HepG2 (cell line): ENCODE results near the gene PHKB. TPM values are rescaled to one million over a fixed set of nuclear protein-coding genes. Genes with fewer than 3 reads are reported as not detected.
"Not testable (repeated sequence)": the region's sequence is repeated elsewhere in the genome, so short reads cannot be mapped to it uniquely, and the experiment has no call there.

Experiments used
- ATAC-seq: fragments of 200-7000 bp; cut with Tn5 transposase; 3 replicates; pipeline ENCODE4 v1.9.1; 2020; ENCODE audit warnings: mild to moderate bottlenecking, moderate library complexity
- BruUV-seq: library from RNA; stranded (reverse); fragments of 400-500 nt; replicated peaks from 2 replicates; lab custom pipeline; 2021; lab: Mats Ljungman, UMichigan
- CTCF ChIA-PET: fragments of 300-600 bp; formaldehyde crosslinking; extraction: SDS; loops from one replicate; lab custom pipeline; 2021; ENCODE audit warnings: low total read pairs, inconsistent platforms, low intra/inter-chr PET ratio; lab: Yijun Ruan, JAX
- POLR2A ChIA-PET: fragments of 350-600 bp; sonication (Branson Sonifier 250); formaldehyde crosslinking; loops from one replicate; lab custom pipeline; 2020; ENCODE audit warnings: antibody characterized with exemption, inconsistent platforms; lab: Yijun Ruan, JAX
- DNase-seq: peaks from one replicate; pipeline ENCODE4 v3.0.0-alpha.2; 2015; ENCODE audit warnings: low spot score
- FAIRE-seq: peaks from 3 replicates; lab custom pipeline; 2011; peaks lifted over from hg19 to GRCh38; lab: Jason Lieb, UNC
- H2AFZ ChIP-seq: one replicate; pipeline ENCODE4 v1.6.1; 2011; ENCODE audit warnings: low read length, inconsistent platforms
- H3K27ac ChIP-seq: fragments of 300-600 bp; 3 replicates; pipeline ENCODE4 v1.8.0; 2011; ENCODE audit warnings: mixed run types, mild to moderate bottlenecking, mixed read lengths, low read length, inconsistent platforms; ENCODE audit not compliant: insufficient read depth; ENCODE audit errors: extremely low read length
- H3K27me3 ChIP-seq, 2 experiments: fragments of 200-600 bp in 1 of 2; 2 replicates in 1 of 2; 3 replicates in 1 of 2; pipeline versions ENCODE4 v1.6.0 to v1.8.0; 2011; ENCODE audit warnings: low read length in 2 of 2, mild to moderate bottlenecking in 2 of 2, moderate library complexity in 2 of 2, inconsistent platforms in 1 of 2; ENCODE audit not compliant: insufficient read depth in 2 of 2, control insufficient read depth in 1 of 2
- H3K36me3 ChIP-seq, 2 experiments: fragments of 200-600 bp in 1 of 2; replicated peaks in 1 of 2; 2 replicates in 1 of 2; 3 replicates in 1 of 2; pipeline versions ENCODE4 v1.5.1 to v1.8.0; 2011; ENCODE audit warnings: low read length in 2 of 2, inconsistent platforms in 1 of 2; ENCODE audit not compliant: insufficient read depth in 2 of 2, control insufficient read depth in 1 of 2
- H3K4me1 ChIP-seq: 2 replicates; pipeline ENCODE4 v1.5.1; 2012; ENCODE audit warnings: low read length, inconsistent platforms; ENCODE audit not compliant: insufficient read depth
- H3K4me2 ChIP-seq: 2 replicates; pipeline ENCODE4 v1.6.0; 2011; ENCODE audit warnings: low read depth, low read length, inconsistent platforms
- H3K4me3 ChIP-seq, 3 experiments: fragments of 200-600 bp in 1 of 3; sonication (generic), shearing (Covaris generic) in 1 of 3; replicated peaks in 1 of 3; 2 replicates each; pipeline ENCODE4 v1.5.1; 2011 to 2016; ENCODE audit warnings: low read length in 3 of 3, inconsistent platforms in 2 of 3, low read depth in 2 of 3, mild to moderate bottlenecking in 2 of 3, control low read depth in 1 of 3, mixed read lengths in 1 of 3; ENCODE audit not compliant: insufficient read depth in 1 of 3
- H3K79me2 ChIP-seq: one replicate; pipeline ENCODE4 v1.6.1; 2011; ENCODE audit warnings: low read length, inconsistent platforms; ENCODE audit not compliant: insufficient read depth
- H3K9ac ChIP-seq: 2 replicates; pipeline ENCODE4 v1.6.0; 2011; ENCODE audit warnings: mild to moderate bottlenecking, low read depth, low read length, inconsistent platforms; ENCODE audit not compliant: insufficient read depth
- H3K9me3 ChIP-seq: 2 replicates; pipeline ENCODE4 v1.5.1; 2012; ENCODE audit warnings: mild to moderate bottlenecking, low read length
- H4K20me1 ChIP-seq: 2 replicates; pipeline ENCODE4 v1.6.0; 2011; ENCODE audit warnings: inconsistent platforms, mild to moderate bottlenecking, low read length, moderate library complexity; ENCODE audit not compliant: insufficient read depth
- ARNT2 ChIP-seq: sonication (generic); formaldehyde crosslinking; IDR thresholded peaks from 2 replicates; pipeline ENCODE4 v1.8.0; 2022; ENCODE audit warnings: mild to moderate bottlenecking, low read depth, missing genetic modification reagents, moderate library complexity
- KLF9 ChIP-seq: IDR thresholded peaks from 2 replicates; pipeline ENCODE4 v1.6.1; 2016; ENCODE audit warnings: low read depth
- NFATC3 ChIP-seq: sonication (generic); formaldehyde crosslinking; IDR thresholded peaks from 2 replicates; pipeline ENCODE4 v1.5.1; 2020; ENCODE audit warnings: mild to moderate bottlenecking, missing genetic modification reagents
- SP5 ChIP-seq: IDR thresholded peaks from 2 replicates; pipeline ENCODE4 v1.6.1; 2016; ENCODE audit warnings: low read depth, borderline replicate concordance
- ZBTB7A ChIP-seq: sonication (generic); formaldehyde crosslinking; IDR thresholded peaks from 2 replicates; pipeline ENCODE4 v1.8.0; 2022; ENCODE audit warnings: mild to moderate bottlenecking, missing genetic modification reagents
- ZNF20 ChIP-seq: sonication (generic); formaldehyde crosslinking; IDR thresholded peaks from 2 replicates; pipeline ENCODE4 v1.4.0; 2020; ENCODE audit warnings: mild to moderate bottlenecking, moderate library complexity, missing genetic modification reagents
- ZNF264 ChIP-seq: sonication (generic); formaldehyde crosslinking; IDR thresholded peaks from 2 replicates; pipeline ENCODE4 v1.4.0; 2020; ENCODE audit warnings: missing genetic modification reagents
- ZNF530 ChIP-seq: sonication (generic); formaldehyde crosslinking; IDR thresholded peaks from 2 replicates; pipeline ENCODE4 v1.5.0; 2020; ENCODE audit warnings: low read depth, mild to moderate bottlenecking, missing genetic modification reagents
- WGBS: methylation state at CpG from one replicate; pipeline ENCODE4 v1.1.6; 2017; ENCODE audit warnings: low lambda C conversion rate; 5-methylcytosine and 5-hydroxymethylcytosine counted together
- in situ Hi-C: cut with HindIII; loops from 2 replicates; pipeline ENCODE4 v1.10.0; 2017; ENCODE audit warnings: low pct_unique_long_range_greater_than_20kb; ENCODE audit not compliant: extremely low pct_ligation_motif_present
- intact Hi-C: fragments of 100-400 bp; cut with micrococcal nuclease; formaldehyde crosslinking; loops from one replicate; pipeline ENCODE4 v1.10.0; 2022; ENCODE audit not compliant: unreplicated experiment
- polyA plus RNA-seq, 8 experiments: library from polyadenylated mRNA; depleted of rRNA in 3 of 8; stranded (reverse) in 7 of 8; unstranded in 1 of 8; fragments of >200 nt; fragmentation: Illumina TruSeq in 4 of 8; extraction: Trizol in 4 of 8; gene quantifications; 2 replicates each; pipeline versions ENCODE4 v1.2.1 to v1.2.3, GENCODE V29; 2011 to 2016; ENCODE audit warnings: low read depth in 4 of 8, missing spikeins in 1 of 8, mixed read lengths in 1 of 8; ENCODE audit not compliant: insufficient read depth in 1 of 8
- total RNA-seq, 5 experiments: library from RNA; depleted of rRNA; stranded (reverse); fragments of >200 nt; fragmentation: Illumina TruSeq; extraction: Trizol; gene quantifications; 2 replicates each; pipeline ENCODE4 v1.2.3, GENCODE V29; 2016; ENCODE audit warnings: low read depth in 1 of 5
- TF ChIP-seq, protein P1 (sequence below): sonication (generic); formaldehyde crosslinking; IDR thresholded peaks from 2 replicates; pipeline ENCODE4 v1.5.0; 2020; ENCODE audit warnings: missing genetic modification reagents
- TF ChIP-seq, protein P2 (sequence below): sonication (generic); formaldehyde crosslinking; conservative IDR thresholded peaks from 2 replicates; pipeline ENCODE4 v1.5.0; 2020; ENCODE audit warnings: missing genetic modification reagents
- TF ChIP-seq, protein P3 (sequence below): sonication (generic); formaldehyde crosslinking; IDR thresholded peaks from 2 replicates; pipeline ENCODE4 v1.9.0; 2022; ENCODE audit warnings: missing genetic modification reagents, mild to moderate bottlenecking, borderline replicate concordance
- TF ChIP-seq, protein P4 (sequence below): sonication (generic); formaldehyde crosslinking; IDR thresholded peaks from 2 replicates; pipeline ENCODE4 v1.4.0; 2020; ENCODE audit warnings: missing genetic modification reagents, low read depth, mild to moderate bottlenecking, borderline replicate concordance

PHKB gene
- total and polyA plus RNA-seq, 2 of the 13 experiments (the other 11 are each of a cell fraction or from before 2014, with no cell fraction given): 66.0 to 80.8 TPM

DNA sequence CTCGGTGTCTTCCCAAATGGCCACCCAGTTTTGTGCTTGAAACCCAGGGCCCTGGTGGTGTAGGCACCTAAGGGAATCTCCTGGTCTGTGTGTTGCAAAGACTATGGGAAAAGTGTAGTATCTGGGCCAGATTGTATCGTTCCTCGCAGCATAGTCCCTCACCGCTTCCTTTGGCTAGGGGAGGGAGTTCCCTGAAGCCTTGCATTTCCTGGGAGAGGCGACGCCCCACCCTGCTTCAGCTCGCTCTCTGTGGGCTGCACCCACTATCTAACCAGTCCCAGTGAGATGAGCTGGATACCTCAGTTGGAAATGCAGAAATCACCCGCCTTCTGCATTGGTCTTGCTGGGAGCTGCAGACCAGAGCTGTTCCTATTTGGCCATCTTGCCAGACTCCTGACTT, 93.5 kb downstream of the PHKB start:
- intact Hi-C loops, FAIRE-seq, in situ Hi-C loops: not testable (repeated sequence)

DNA sequence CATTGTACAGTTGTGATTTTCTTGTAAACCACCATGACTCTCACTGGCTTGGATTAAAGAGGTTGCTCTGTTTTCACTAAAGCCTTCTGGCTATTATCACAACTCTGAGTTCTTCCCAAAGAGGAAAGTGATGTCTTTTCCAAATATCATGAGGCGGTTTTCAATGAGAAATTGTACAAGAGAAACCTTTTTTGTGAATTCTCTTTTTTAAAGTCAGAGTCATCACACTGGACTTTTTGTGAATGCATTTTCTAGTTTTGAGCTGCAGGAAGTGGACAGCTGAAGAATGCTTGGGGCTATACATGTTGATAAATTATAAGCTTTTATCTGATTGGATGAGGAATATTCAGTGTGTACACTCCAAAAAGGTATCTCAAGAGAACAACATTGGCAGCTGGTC, 100.2 kb downstream of the PHKB start:
- H4K20me1 ChIP-seq: no peaks in the 10 kb centered on the region
- intact Hi-C loops (no loop called here), in situ Hi-C loops (no loop called here)
- no peak overlapping the region for H3K4me2 ChIP-seq
- CTCF ChIA-PET: no interaction called here
- H3K9me3 ChIP-seq: no peaks in the 10 kb centered on the region
- no peak overlapping the region for H3K27ac ChIP-seq
- H3K36me3 ChIP-seq: peaks cover 0 to 5% of the 10 kb centered on the region in 2 experiments; a peak in 2 of 5 replicates
- no TSS peak for BruUV-seq
- no peak overlapping the region for H3K4me3 ChIP-seq
- ATAC-seq (no peak), FAIRE-seq (no peak), DNase-seq (no peak)
- no peak overlapping the region for H3K9ac ChIP-seq
- H3K79me2 ChIP-seq: no peaks in the 10 kb centered on the region
- WGBS: 97% methylated on average over 1 of the region's 1 CpG
- H2AFZ ChIP-seq: no peak overlapping the region
- no peaks in the 10 kb centered on the region for H3K4me1 ChIP-seq
- H3K27me3 ChIP-seq: no peaks in the 10 kb centered on the region
- POLR2A ChIA-PET: no interaction called here
- TF ChIP-seq, protein P1, sequence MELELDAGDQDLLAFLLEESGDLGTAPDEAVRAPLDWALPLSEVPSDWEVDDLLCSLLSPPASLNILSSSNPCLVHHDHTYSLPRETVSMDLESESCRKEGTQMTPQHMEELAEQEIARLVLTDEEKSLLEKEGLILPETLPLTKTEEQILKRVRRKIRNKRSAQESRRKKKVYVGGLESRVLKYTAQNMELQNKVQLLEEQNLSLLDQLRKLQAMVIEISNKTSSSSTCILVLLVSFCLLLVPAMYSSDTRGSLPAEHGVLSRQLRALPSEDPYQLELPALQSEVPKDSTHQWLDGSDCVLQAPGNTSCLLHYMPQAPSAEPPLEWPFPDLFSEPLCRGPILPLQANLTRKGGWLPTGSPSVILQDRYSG: no peak
- TF ChIP-seq ZNF20: no peak
- TF ChIP-seq ZNF264 (CRISPR knock-in tag): no peak
- TF ChIP-seq, protein P2, sequence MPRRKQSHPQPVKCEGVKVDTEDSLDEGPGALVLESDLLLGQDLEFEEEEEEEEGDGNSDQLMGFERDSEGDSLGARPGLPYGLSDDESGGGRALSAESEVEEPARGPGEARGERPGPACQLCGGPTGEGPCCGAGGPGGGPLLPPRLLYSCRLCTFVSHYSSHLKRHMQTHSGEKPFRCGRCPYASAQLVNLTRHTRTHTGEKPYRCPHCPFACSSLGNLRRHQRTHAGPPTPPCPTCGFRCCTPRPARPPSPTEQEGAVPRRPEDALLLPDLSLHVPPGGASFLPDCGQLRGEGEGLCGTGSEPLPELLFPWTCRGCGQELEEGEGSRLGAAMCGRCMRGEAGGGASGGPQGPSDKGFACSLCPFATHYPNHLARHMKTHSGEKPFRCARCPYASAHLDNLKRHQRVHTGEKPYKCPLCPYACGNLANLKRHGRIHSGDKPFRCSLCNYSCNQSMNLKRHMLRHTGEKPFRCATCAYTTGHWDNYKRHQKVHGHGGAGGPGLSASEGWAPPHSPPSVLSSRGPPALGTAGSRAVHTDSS (CRISPR knock-in tag): no peak
- TF ChIP-seq, protein P3, sequence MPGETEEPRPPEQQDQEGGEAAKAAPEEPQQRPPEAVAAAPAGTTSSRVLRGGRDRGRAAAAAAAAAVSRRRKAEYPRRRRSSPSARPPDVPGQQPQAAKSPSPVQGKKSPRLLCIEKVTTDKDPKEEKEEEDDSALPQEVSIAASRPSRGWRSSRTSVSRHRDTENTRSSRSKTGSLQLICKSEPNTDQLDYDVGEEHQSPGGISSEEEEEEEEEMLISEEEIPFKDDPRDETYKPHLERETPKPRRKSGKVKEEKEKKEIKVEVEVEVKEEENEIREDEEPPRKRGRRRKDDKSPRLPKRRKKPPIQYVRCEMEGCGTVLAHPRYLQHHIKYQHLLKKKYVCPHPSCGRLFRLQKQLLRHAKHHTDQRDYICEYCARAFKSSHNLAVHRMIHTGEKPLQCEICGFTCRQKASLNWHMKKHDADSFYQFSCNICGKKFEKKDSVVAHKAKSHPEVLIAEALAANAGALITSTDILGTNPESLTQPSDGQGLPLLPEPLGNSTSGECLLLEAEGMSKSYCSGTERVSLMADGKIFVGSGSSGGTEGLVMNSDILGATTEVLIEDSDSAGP (CRISPR knock-in tag): no peak
- no peak for TF ChIP-seq NFATC3 (CRISPR knock-in tag)
- no peak for TF ChIP-seq SP5 (CRISPR knock-in tag)
- TF ChIP-seq ZNF530 (CRISPR knock-in tag): no peak
- TF ChIP-seq KLF9 (CRISPR knock-in tag): no peak

More for the DNA sequence above, 93.5 kb downstream of the PHKB start:
- H3K36me3 ChIP-seq, BruUV-seq, H3K9ac ChIP-seq, H3K79me2 ChIP-seq, H3K27me3 ChIP-seq, H4K20me1 ChIP-seq, H3K4me3 ChIP-seq, DNase-seq, H3K9me3 ChIP-seq, CTCF ChIA-PET, H2AFZ ChIP-seq: not testable (repeated sequence)
- 95% methylated on average over 8 of the region's 8 CpGs for WGBS
- ATAC-seq: peak; percentile 45
- peak overlapping the region; percentile 43 for H3K27ac ChIP-seq
- peak overlapping the region; percentile 57; the same call in 1 of the 2 replicates for H3K4me2 ChIP-seq
- POLR2A ChIA-PET: interaction anchor here (0.6 to 1.3 kb wide), 2 partner anchors 55 to 628 kb away, joined by 4 read pairs; no protein-coding TSS in a partner anchor
- TF ChIP-seq ZBTB7A (CRISPR knock-in tag) (0 out of 2 replicates have a peak, but pooled peaks have one; percentile 1), ARNT2 (0 out of 2 replicates have a peak, but pooled peaks have one; percentile 2)
- TF ChIP-seq, protein P4, sequence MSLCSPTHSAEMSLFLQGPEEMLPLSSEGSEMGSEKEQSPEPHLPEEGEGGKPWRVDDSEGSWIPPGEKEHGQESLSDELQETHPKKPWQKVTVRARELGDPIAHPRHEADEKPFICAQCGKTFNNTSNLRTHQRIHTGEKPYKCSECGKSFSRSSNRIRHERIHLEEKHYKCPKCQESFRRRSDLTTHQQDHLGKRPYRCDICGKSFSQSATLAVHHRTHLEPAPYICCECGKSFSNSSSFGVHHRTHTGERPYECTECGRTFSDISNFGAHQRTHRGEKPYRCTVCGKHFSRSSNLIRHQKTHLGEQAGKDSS: 0 out of 2 replicates have a peak, but pooled peaks have one; percentile 9
- H3K4me1 ChIP-seq: peaks cover 34% of the 10 kb centered on the region
